HCT116 (cell line): ENCODE data around the gene VAV1. TPM values are rescaled to one million over a fixed set of nuclear protein-coding genes. Genes with fewer than 3 reads are reported as not detected.
A peak's percentile ranks its signal among the peaks of the same experiment; 100 is the strongest.

ENCODE experiments used
- ATAC-seq: fragments of 200-7000 bp; cut with Tn5 transposase; 2 replicates; pipeline ENCODE4 v1.9.1; 2020; ENCODE audit warnings: mild to moderate bottlenecking, moderate library complexity
- BruUV-seq: library from RNA; stranded (reverse); fragments of 400-500 nt; replicated peaks from 2 replicates; lab custom pipeline; 2021; lab: Mats Ljungman, UMichigan
- CTCF ChIA-PET: fragments of 300-600 bp; sonication (Branson Sonifier 250); formaldehyde crosslinking; loops from one replicate; lab custom pipeline; 2021; ENCODE audit warnings: antibody characterized with exemption; lab: Charles Lee
- POLR2A ChIA-PET: fragments of 300-600, 350-600 bp; sonication (Branson Sonifier 250); formaldehyde crosslinking; loops from one replicate; lab custom pipeline; 2021; ENCODE audit warnings: antibody characterized with exemption; lab: Charles Lee
- RAD21 ChIA-PET, 2 experiments: fragments of 300-600 bp; sonication (Branson Sonifier 250); formaldehyde crosslinking; loops; one replicate each; lab custom pipeline; 2023; ENCODE audit warnings: low total read pairs in 2 of 2; ENCODE audit not compliant: uncharacterized antibody in 2 of 2, unreplicated experiment in 2 of 2, low non-redundant PET in 1 of 2; lab: Charles Lee
- DNase-seq: peaks from one replicate; pipeline ENCODE4 v3.0.0-alpha.2; 2010; ENCODE audit warnings: low read depth, low spot score
- H2AFZ ChIP-seq: fragments of 200-600 bp; shearing (Covaris generic), sonication (generic); 2 replicates; pipeline ENCODE4 v1.6.1; 2017; ENCODE audit warnings: low read depth, mixed run types, mixed read lengths, antibody characterized with exemption, low read length; ENCODE audit not compliant: poor library complexity, severe bottlenecking
- H3K27ac ChIP-seq: 2 replicates; pipeline ENCODE4 v1.5.1; 2012; ENCODE audit warnings: low read depth, low read length
- H3K27me3 ChIP-seq: fragments of 200-600 bp; sonication (generic); 2 replicates; pipeline ENCODE4 v1.6.1; 2016; ENCODE audit warnings: mixed run types, low read length, mixed read lengths; ENCODE audit not compliant: insufficient read depth
- H3K36me3 ChIP-seq, 2 experiments: fragments of 200-500 bp in 1 of 2; fragments of 200-600 bp in 1 of 2; sonication (Bioruptor generic) in 1 of 2; sonication (generic) in 1 of 2; 2 replicates each; pipeline versions ENCODE4 v1.5.1 to v1.6.1; 2014 to 2016; ENCODE audit warnings: low read length in 2 of 2, inconsistent platforms in 1 of 2, mixed read lengths in 1 of 2, mixed run types in 1 of 2; ENCODE audit not compliant: insufficient read depth in 2 of 2, control insufficient read depth in 1 of 2
- H3K4me1 ChIP-seq, 2 experiments: fragments of 200-600 bp in 1 of 2; sonication (generic) in 1 of 2; 2 replicates each; pipeline versions ENCODE4 v1.5.1 to v1.6.1; 2012 to 2017; ENCODE audit warnings: low read length in 2 of 2, inconsistent platforms in 1 of 2, mild to moderate bottlenecking in 1 of 2, mixed read lengths in 1 of 2, mixed run types in 1 of 2, moderate library complexity in 1 of 2; ENCODE audit not compliant: insufficient read depth in 2 of 2, control insufficient read depth in 1 of 2
- H3K4me2 ChIP-seq: fragments of 200-600 bp; sonication (generic); 2 replicates; pipeline ENCODE4 v1.6.1; 2017; ENCODE audit warnings: mixed run types, low read length, mixed read lengths
- H3K4me3 ChIP-seq, 2 experiments: fragments of 200-600 bp in 1 of 2; sonication (generic) in 1 of 2; replicated peaks in 1 of 2; 2 replicates each; pipeline ENCODE4 v1.5.1; 2011 to 2016; ENCODE audit warnings: low read length in 2 of 2, control low read depth in 1 of 2, low read depth in 1 of 2, mild to moderate bottlenecking in 1 of 2, mixed read lengths in 1 of 2, mixed run types in 1 of 2
- H3K79me2 ChIP-seq: fragments of 200-600 bp; sonication (generic); 2 replicates; pipeline ENCODE4 v1.6.1; 2017; ENCODE audit warnings: mild to moderate bottlenecking, mixed run types, low read length, moderate library complexity, mixed read lengths; ENCODE audit not compliant: insufficient read depth
- H3K9ac ChIP-seq: fragments of 200-600 bp; sonication (generic); 2 replicates; pipeline ENCODE4 v1.6.1; 2016; ENCODE audit warnings: low read length, mixed read lengths
- H3K9me2 ChIP-seq: fragments of 200-600 bp; sonication (generic), shearing (Covaris generic); 2 replicates; pipeline ENCODE4 v1.6.1; 2017; ENCODE audit warnings: mixed run types, mild to moderate bottlenecking, moderate library complexity; ENCODE audit not compliant: insufficient read depth
- H3K9me3 ChIP-seq, 2 experiments: fragments of 200-500 bp in 1 of 2; fragments of 200-600 bp in 1 of 2; sonication (Bioruptor generic) in 1 of 2; sonication (generic) in 1 of 2; 2 replicates each; pipeline ENCODE4 v1.6.1; 2014 to 2017; ENCODE audit warnings: low read length in 2 of 2, mixed read lengths in 2 of 2, inconsistent platforms in 1 of 2, low read depth in 1 of 2, mild to moderate bottlenecking in 1 of 2, mixed run types in 1 of 2, moderate library complexity in 1 of 2; ENCODE audit not compliant: control insufficient read depth in 1 of 2, insufficient read depth in 1 of 2
- H4K20me1 ChIP-seq: fragments of 200-600 bp; sonication (generic), shearing (Covaris generic); 2 replicates; pipeline ENCODE4 v1.6.1; 2017; ENCODE audit warnings: mixed run types, mild to moderate bottlenecking, moderate library complexity; ENCODE audit not compliant: insufficient read depth
- CBX3 ChIP-seq: IDR thresholded peaks from 2 replicates; pipeline ENCODE4 v1.6.1; 2012; ENCODE audit warnings: low read depth
- CEBPB ChIP-seq: IDR thresholded peaks from 2 replicates; pipeline ENCODE4 v1.6.1; 2012; ENCODE audit warnings: low read depth
- CTCF ChIP-seq, 3 experiments: fragments of 200-600 bp in 1 of 3; sonication (generic) in 1 of 3; IDR thresholded peaks in 2 of 3; conservative IDR thresholded peaks in 1 of 3; 2 replicates each; pipeline ENCODE4 v1.5.1; 2012 to 2017; ENCODE audit warnings: low read depth in 2 of 3, low read length in 2 of 3, antibody characterized with exemption in 1 of 3, borderline replicate concordance in 1 of 3, control low read depth in 1 of 3, mild to moderate bottlenecking in 1 of 3, mixed read lengths in 1 of 3, mixed run types in 1 of 3, moderate library complexity in 1 of 3; ENCODE audit not compliant: insufficient read depth in 1 of 3
- EGR1 ChIP-seq: IDR thresholded peaks from 2 replicates; pipeline ENCODE4 v1.6.1; 2012; ENCODE audit warnings: low read depth
- ELF1 ChIP-seq: IDR thresholded peaks from 2 replicates; pipeline ENCODE4 v1.6.1; 2012; ENCODE audit warnings: low read depth, borderline replicate concordance
- EZH2 ChIP-seq: fragments of 200-600 bp; sonication (generic); IDR thresholded peaks from 2 replicates; pipeline ENCODE4 v1.6.1; 2017; ENCODE audit warnings: antibody characterized with exemption, mixed run types
- EZH2phosphoT487 ChIP-seq: fragments of 200-600 bp; IDR thresholded peaks from 2 replicates; pipeline ENCODE4 v1.6.1; 2018; ENCODE audit warnings: antibody characterized with exemption, borderline replicate concordance
- FOSL1 ChIP-seq: IDR thresholded peaks from 2 replicates; pipeline ENCODE4 v1.6.1; 2012; ENCODE audit warnings: low read depth
- POLR2A ChIP-seq: IDR thresholded peaks from 2 replicates; pipeline ENCODE4 v1.7.0; 2011; ENCODE audit warnings: borderline replicate concordance; ENCODE audit not compliant: insufficient read depth, insufficient read length; ENCODE audit errors: extremely low read depth
- SP1 ChIP-seq: IDR thresholded peaks from 2 replicates; pipeline ENCODE4 v1.6.1; 2012; ENCODE audit warnings: low read depth
- YY1 ChIP-seq: IDR thresholded peaks from 2 replicates; pipeline ENCODE4 v1.6.1; 2011; ENCODE audit warnings: low read length, low read depth, moderate library complexity, mild to moderate bottlenecking; ENCODE audit not compliant: insufficient replicate concordance; ENCODE audit errors: extremely low read depth
- ZFX ChIP-seq: fragments of 450-650 bp; IDR thresholded peaks from 2 replicates; pipeline ENCODE4 v1.6.1; 2017
- intact Hi-C: fragments of 100-400 bp; cut with micrococcal nuclease; formaldehyde crosslinking; loops from 2 replicates; pipeline ENCODE4 v1.10.0; 2022
- total RNA-seq: library from RNA; stranded (reverse); gene quantifications from one replicate; pipeline ENCODE4 v1.2.1, GENCODE V29; 2021; ENCODE audit not compliant: unreplicated experiment
- TF ChIP-seq, protein P1 (sequence below): IDR thresholded peaks from 2 replicates; pipeline ENCODE4 v1.6.1; 2011; ENCODE audit warnings: mild to moderate bottlenecking, low read length, moderate library complexity; ENCODE audit not compliant: insufficient replicate concordance; ENCODE audit errors: extremely low read depth
- TF ChIP-seq, protein P2 (sequence below): IDR thresholded peaks from 2 replicates; pipeline ENCODE4 v1.6.1; 2012; ENCODE audit warnings: low read depth
- TF ChIP-seq, protein P3 (sequence below): IDR thresholded peaks from 2 replicates; pipeline ENCODE4 v1.6.1; 2012
- TF ChIP-seq, protein P4 (sequence below): IDR thresholded peaks from 2 replicates; pipeline ENCODE4 v1.6.1; 2012

The VAV1 gene
- total RNA-seq, 1 experiment from 2014 or later = 20.6 TPM

DNA sequence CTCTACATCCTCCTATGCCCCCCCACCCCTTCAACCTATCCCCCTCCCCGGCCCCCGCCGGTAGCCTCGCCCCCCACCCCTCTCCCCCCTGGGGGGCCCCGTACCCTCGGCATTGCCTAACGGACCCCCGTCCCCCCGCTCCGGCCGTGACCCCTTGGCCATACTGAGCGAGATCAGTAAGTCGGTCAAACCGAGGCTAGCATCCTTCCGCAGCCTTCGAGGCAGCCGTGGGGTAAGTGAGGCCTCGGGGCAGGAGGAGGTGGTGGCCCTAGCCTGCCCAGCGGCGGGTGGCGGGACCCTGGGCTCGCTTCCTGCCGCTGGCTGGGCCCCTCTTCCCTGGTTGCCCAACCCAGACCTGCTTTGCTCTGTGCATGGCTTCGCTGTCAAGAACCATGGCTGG is 26.5 kb upstream of the VAV1 start:
- DNase-seq = no peak
- ChIA-PET POLR2A (no interaction called here), RAD21 (no interaction called here), CTCF (no interaction called here)
- BruUV-seq = no TSS peak
- peaks cover 43 to 52% of the 10 kb centered on the region in 2 experiments for H3K36me3 ChIP-seq
- H3K9me2 ChIP-seq = no peaks in the 10 kb centered on the region
- H3K9ac ChIP-seq = no peak overlapping the region
- no peak overlapping the region for H2AFZ ChIP-seq
- TF ChIP-seq EZH2phosphoT487 (no peak), FOSL1 (no peak), EZH2 (no peak), ZFX (no peak), POLR2A (no peak), CTCF (IDR thresholded peaks at IDR 0.05 in 2 of 3, conservative IDR thresholded peaks at IDR 0.05 in 1 of 3; ENCODE audit: borderline replicate concordance in 1 of 3, insufficient read depth in 1 of 3, low read depth in 2 of 3, low read length in 2 of 3) (no peak), EGR1 (no peak), ELF1 (no peak), SP1 (no peak), YY1 (no peak), CBX3 (no peak), CEBPB (no peak)
- TF ChIP-seq, protein P1, sequence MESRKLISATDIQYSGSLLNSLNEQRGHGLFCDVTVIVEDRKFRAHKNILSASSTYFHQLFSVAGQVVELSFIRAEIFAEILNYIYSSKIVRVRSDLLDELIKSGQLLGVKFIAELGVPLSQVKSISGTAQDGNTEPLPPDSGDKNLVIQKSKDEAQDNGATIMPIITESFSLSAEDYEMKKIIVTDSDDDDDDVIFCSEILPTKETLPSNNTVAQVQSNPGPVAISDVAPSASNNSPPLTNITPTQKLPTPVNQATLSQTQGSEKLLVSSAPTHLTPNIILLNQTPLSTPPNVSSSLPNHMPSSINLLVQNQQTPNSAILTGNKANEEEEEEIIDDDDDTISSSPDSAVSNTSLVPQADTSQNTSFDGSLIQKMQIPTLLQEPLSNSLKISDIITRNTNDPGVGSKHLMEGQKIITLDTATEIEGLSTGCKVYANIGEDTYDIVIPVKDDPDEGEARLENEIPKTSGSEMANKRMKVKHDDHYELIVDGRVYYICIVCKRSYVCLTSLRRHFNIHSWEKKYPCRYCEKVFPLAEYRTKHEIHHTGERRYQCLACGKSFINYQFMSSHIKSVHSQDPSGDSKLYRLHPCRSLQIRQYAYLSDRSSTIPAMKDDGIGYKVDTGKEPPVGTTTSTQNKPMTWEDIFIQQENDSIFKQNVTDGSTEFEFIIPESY = no peak
- TF ChIP-seq, protein P2, sequence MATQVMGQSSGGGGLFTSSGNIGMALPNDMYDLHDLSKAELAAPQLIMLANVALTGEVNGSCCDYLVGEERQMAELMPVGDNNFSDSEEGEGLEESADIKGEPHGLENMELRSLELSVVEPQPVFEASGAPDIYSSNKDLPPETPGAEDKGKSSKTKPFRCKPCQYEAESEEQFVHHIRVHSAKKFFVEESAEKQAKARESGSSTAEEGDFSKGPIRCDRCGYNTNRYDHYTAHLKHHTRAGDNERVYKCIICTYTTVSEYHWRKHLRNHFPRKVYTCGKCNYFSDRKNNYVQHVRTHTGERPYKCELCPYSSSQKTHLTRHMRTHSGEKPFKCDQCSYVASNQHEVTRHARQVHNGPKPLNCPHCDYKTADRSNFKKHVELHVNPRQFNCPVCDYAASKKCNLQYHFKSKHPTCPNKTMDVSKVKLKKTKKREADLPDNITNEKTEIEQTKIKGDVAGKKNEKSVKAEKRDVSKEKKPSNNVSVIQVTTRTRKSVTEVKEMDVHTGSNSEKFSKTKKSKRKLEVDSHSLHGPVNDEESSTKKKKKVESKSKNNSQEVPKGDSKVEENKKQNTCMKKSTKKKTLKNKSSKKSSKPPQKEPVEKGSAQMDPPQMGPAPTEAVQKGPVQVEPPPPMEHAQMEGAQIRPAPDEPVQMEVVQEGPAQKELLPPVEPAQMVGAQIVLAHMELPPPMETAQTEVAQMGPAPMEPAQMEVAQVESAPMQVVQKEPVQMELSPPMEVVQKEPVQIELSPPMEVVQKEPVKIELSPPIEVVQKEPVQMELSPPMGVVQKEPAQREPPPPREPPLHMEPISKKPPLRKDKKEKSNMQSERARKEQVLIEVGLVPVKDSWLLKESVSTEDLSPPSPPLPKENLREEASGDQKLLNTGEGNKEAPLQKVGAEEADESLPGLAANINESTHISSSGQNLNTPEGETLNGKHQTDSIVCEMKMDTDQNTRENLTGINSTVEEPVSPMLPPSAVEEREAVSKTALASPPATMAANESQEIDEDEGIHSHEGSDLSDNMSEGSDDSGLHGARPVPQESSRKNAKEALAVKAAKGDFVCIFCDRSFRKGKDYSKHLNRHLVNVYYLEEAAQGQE = no peak
- TF ChIP-seq, protein P3, sequence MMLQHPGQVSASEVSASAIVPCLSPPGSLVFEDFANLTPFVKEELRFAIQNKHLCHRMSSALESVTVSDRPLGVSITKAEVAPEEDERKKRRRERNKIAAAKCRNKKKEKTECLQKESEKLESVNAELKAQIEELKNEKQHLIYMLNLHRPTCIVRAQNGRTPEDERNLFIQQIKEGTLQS = no peak
- TF ChIP-seq, protein P4, sequence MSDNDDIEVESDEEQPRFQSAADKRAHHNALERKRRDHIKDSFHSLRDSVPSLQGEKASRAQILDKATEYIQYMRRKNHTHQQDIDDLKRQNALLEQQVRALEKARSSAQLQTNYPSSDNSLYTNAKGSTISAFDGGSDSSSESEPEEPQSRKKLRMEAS = no peak
- H3K4me1 ChIP-seq = peaks cover 41 to 48% of the 10 kb centered on the region in 2 experiments
- H4K20me1 ChIP-seq = no peaks in the 10 kb centered on the region
- H3K4me2 ChIP-seq = no peak overlapping the region
- no peak overlapping the region for H3K4me3 ChIP-seq
- no peaks in the 10 kb centered on the region for H3K9me3 ChIP-seq
- peak overlapping the region; percentile 39; the same call in 1 of the 2 replicates for H3K27ac ChIP-seq
- no peaks in the 10 kb centered on the region for H3K27me3 ChIP-seq
- intact Hi-C loops = no loop called here
- peaks cover 63% of the 10 kb centered on the region for H3K79me2 ChIP-seq
- no peak for ATAC-seq
